Lung (tissue), 12 donors: ENCODE measurements around the gene MRRF. TPM values are rescaled to one million over a fixed set of nuclear protein-coding genes. Genes with fewer than 3 reads are reported as not detected.

Experiments used
- ATAC-seq: fragments of 200-7000 bp; cut with Tn5 transposase; one replicate; pipeline ENCODE4 v1.9.1; 2020; ENCODE audit warnings: moderate number of reproducible peaks; ENCODE audit not compliant: insufficient read depth, low FRiP score
- DNase-seq, 3 donors: peaks; one replicate each; pipeline ENCODE4 v3.0.0-alpha.2; 2013 to 2017
- H3K27ac ChIP-seq, 2 donors: one replicate each; pipeline ENCODE4 v1.5.1; 2013; ENCODE audit warnings: mild to moderate bottlenecking in 2 of 2, moderate library complexity in 2 of 2, control low read depth in 1 of 2, inconsistent platforms in 1 of 2, low read depth in 1 of 2, low read length in 1 of 2
- H3K27me3 ChIP-seq, 3 donors: one replicate each; pipeline ENCODE4 v1.5.1; 2013; ENCODE audit warnings: low read length in 2 of 3; ENCODE audit not compliant: control insufficient read depth in 3 of 3, insufficient read depth in 3 of 3
- H3K36me3 ChIP-seq, 4 donors: one replicate each; pipeline ENCODE4 v1.5.1; 2013; ENCODE audit warnings: low read length in 4 of 4, mild to moderate bottlenecking in 1 of 4, moderate library complexity in 1 of 4; ENCODE audit not compliant: control insufficient read depth in 4 of 4, insufficient read depth in 4 of 4
- H3K4me1 ChIP-seq, 5 donors: one replicate each; pipeline ENCODE4 v1.5.1; 2013; ENCODE audit warnings: low read length in 5 of 5, mild to moderate bottlenecking in 2 of 5, moderate library complexity in 1 of 5; ENCODE audit not compliant: control insufficient read depth in 5 of 5, insufficient read depth in 5 of 5
- H3K4me3 ChIP-seq: one replicate; pipeline ENCODE4 v1.5.1; 2013; ENCODE audit warnings: mild to moderate bottlenecking, control low read depth, moderate library complexity
- H3K9ac ChIP-seq, 2 donors: one replicate each; pipeline ENCODE4 v1.5.1; 2013; ENCODE audit warnings: low read length in 2 of 2, control low read depth in 1 of 2; ENCODE audit not compliant: insufficient read depth in 1 of 2
- H3K9me3 ChIP-seq, 4 donors: one replicate each; pipeline ENCODE4 v1.5.1; 2013; ENCODE audit warnings: low read length in 3 of 4, mild to moderate bottlenecking in 1 of 4, moderate library complexity in 1 of 4; ENCODE audit not compliant: control insufficient read depth in 4 of 4, insufficient read depth in 3 of 4
- WGBS, 2 donors: extraction: QIAGEN DNeasy Blood & Tissue Kit; methylation state at CpG; one replicate each; pipeline ENCODE4 v1.1.7; 2013; 5-methylcytosine and 5-hydroxymethylcytosine counted together
- polyA plus RNA-seq, 2 donors: library from polyadenylated mRNA; stranded (reverse); fragments of 200-250 nt; gene quantifications; one replicate each; pipeline ENCODE4 v1.2.1, GENCODE V29; 2013
- total RNA-seq, 2 donors: library from RNA; depleted of rRNA in 1 of 2; stranded (reverse); fragments of >200 nt in 1 of 2; gene quantifications; one replicate each; pipeline ENCODE4 v1.2.1, GENCODE V29; 2014 to 2021
- TF ChIP-seq, protein P1 (sequence below): IDR thresholded peaks from 2 replicates; pipeline ENCODE4 v1.5.1; 2012; ENCODE audit warnings: mild to moderate bottlenecking; ENCODE audit errors: control extremely low read depth, extremely low read depth
- donor health status: control.
- donor health status: control.
- donor health status: Bipolar disorder and iron deficiency.
- donor health status: healthy.
- donor health status: DM: yes; HTN: yes; CAD: no.

Gene MRRF
- total and polyA plus RNA-seq, 4 donors: 22.3 to 43.9 (median 31.1) TPM

DNA sequence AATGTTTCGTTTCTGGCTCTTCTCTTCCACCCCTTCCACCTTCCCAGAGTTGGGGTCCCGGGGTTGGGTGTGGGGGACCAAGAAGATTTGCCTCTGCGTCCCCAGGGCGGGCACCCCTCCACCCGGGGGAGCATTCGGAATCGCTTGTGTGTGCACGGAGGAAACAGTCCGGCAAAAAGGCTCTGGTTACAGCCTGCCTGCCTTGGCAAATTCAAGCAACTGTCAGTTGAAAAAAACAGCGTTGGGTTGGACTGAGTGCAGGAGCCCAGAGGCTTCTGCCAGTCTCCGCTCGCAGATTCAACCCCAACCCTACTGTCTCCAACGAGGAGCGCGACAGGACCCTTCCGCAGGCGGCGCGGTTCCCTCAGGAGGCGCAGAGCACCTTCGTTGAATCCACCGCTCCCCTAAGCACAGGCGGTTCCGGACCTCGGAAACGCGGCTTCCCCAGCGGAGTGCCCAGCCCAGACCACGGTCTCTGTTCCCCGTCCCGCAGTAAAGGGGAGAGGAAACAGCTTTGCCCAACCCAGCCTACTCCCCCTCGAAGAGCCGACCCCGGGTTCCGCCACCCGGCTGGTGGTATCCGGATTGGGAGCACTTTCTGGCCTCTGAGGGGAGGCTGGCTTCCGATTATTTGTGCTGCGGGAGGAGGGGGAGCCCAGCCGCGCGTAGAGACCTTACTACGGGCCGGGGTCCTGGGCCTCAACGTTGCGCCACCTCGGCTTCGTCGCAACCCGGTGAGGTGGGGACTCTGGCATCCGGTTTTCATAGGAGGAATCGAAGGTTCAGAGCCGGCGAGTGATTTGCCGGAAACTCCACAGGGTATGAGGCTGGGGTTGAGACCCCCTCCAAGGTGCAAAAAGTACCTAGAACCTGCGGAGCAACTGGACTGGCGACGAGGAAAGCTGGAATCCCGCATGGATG lies 45.5 kb upstream of the MRRF start:
- Histone ChIP-seq H3K4me3 (no peak overlapping the region), H3K36me3 (no peaks in the 10 kb centered on the region), H3K9me3 (peaks cover 0 to 4% (median 0%) of the 10 kb centered on the region in 4 donors), H3K27ac (no peak overlapping the region), H3K9ac (no peak overlapping the region), H3K27me3 (peaks cover 0 to 97% (median 87%) of the 10 kb centered on the region in 3 donors), H3K4me1 (peaks cover 0 to 21% (median 5%) of the 10 kb centered on the region in 5 donors)
- 14 to 20% methylated on average over 59 of the region's 59 CpGs for WGBS, 2 donors
- TF ChIP-seq, protein P1, sequence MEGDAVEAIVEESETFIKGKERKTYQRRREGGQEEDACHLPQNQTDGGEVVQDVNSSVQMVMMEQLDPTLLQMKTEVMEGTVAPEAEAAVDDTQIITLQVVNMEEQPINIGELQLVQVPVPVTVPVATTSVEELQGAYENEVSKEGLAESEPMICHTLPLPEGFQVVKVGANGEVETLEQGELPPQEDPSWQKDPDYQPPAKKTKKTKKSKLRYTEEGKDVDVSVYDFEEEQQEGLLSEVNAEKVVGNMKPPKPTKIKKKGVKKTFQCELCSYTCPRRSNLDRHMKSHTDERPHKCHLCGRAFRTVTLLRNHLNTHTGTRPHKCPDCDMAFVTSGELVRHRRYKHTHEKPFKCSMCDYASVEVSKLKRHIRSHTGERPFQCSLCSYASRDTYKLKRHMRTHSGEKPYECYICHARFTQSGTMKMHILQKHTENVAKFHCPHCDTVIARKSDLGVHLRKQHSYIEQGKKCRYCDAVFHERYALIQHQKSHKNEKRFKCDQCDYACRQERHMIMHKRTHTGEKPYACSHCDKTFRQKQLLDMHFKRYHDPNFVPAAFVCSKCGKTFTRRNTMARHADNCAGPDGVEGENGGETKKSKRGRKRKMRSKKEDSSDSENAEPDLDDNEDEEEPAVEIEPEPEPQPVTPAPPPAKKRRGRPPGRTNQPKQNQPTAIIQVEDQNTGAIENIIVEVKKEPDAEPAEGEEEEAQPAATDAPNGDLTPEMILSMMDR: no peak
- DNase-seq (peak in 1 of 3 donors; percentile 43), ATAC-seq (no peak)

DNA sequence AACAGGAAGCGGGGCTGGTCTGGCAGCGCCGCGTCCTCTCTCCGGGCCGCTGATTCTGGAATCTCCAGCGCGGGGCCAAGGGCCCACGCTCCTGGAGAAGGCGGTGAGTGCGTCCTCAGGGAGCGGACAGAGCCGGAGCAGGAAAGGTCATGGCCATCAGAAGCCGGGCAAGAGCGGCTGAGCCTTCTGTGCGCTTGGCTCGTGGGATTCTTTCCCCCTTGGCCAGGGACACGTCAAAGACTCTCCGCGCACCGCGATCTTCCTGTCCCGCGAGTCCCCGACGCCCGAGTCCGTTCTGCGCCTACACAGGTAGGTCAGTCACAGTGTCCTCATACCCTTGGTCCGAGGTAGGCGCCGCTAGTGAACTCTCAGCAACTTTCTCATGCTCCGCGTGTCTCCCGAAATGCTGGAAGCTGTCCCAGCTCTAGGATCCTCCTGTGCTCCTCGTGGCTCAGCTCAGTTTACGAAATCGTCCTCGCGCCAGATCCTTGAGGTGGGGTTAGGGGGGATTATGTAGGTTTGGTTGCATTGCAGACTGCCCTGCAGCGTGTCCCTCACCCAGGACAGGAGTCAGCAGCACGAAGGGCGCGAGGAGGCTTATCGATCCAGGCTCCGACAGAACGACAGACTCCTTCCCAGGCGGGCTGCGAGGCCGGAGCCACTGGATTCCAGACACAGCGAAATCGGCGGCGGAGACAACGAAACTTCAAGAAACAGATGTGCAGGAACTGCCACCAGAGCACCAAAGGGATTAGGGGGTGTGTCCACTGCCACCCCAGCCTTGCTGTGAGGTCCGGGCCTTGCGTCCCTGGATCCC lies 44.6 kb upstream of the MRRF start:
- WGBS, 2 donors: 26 to 34% methylated on average over 57 of the region's 57 CpGs
- Histone ChIP-seq H3K4me1 (peaks cover 0 to 21% (median 5%) of the 10 kb centered on the region in 5 donors), H3K9ac (no peak overlapping the region), H3K27me3 (peaks cover 0 to 97% (median 89%) of the 10 kb centered on the region in 3 donors), H3K9me3 (peaks cover 0 to 6% (median 0%) of the 10 kb centered on the region in 4 donors), H3K36me3 (no peaks in the 10 kb centered on the region), H3K27ac (no peak overlapping the region), H3K4me3 (no peak overlapping the region)
- no peak for ATAC-seq
- TF ChIP-seq, protein P1: no peak
- DNase-seq: peak; percentile 60 to 71 (median 61)

DNA sequence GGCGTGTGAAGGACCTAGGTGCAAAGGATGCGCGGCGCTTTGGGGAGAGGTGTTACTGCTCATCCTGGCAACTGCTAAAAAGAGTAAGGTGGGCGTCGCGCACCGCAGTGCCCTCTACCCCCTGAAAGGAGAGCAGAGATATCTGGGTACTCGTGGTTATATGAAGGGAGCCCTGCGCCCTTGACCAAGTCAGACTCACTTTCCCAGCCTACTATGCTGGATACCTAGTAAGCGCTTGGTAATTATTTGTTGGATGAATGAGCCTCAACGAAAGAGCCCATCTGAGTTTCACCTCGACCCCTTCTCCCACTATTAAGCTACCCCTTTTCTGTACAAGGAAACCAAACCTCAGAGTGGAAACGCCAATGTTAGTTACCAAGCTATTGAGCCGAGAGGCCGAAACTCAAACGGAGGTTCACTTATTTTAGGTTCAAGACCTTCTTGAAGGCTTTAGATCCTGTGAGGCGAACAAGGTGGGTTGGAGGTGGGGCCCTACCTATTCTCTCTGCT lies 44.0 kb upstream of the MRRF start:
- Histone ChIP-seq H3K9ac (no peak overlapping the region), H3K36me3 (no peaks in the 10 kb centered on the region), H3K27ac (no peak overlapping the region), H3K4me1 (peaks cover 0 to 21% (median 5%) of the 10 kb centered on the region in 5 donors), H3K4me3 (no peak overlapping the region), H3K27me3 (peaks cover 0 to 95% (median 89%) of the 10 kb centered on the region in 3 donors), H3K9me3 (peaks cover 0 to 6% (median 0%) of the 10 kb centered on the region in 4 donors)
- DNase-seq (peak in 2 of 3 donors; percentile 36 to 63), ATAC-seq (no peak)
- WGBS, 2 donors: 45 to 52% methylated on average over 18 of the region's 18 CpGs
- TF ChIP-seq, protein P1: no peak
